DOHH2 (cell line): Measurements from ENCODE around the gene MKX.

Experiments used
- CTCF ChIP-seq: fragments of 200-600 bp; sonication (generic); IDR thresholded peaks from one replicate; pipeline ENCODE4 v1.5.1; 2014; ENCODE audit warnings: antibody characterized with exemption, mild to moderate bottlenecking, low read depth, low read length; ENCODE audit not compliant: poor library complexity, severe bottlenecking
- EZH2phosphoT487 ChIP-seq: fragments of 200-600 bp; sonication (generic); IDR thresholded peaks from 2 replicates; pipeline ENCODE4 v1.6.1; 2017; ENCODE audit warnings: borderline replicate concordance, mild to moderate bottlenecking, antibody characterized with exemption, low read length, moderate library complexity, mixed read lengths

GRCh38 chr10:27720529-27720928 is 25.1 kb downstream of the MKX start:
- TF ChIP-seq CTCF (no peak), EZH2phosphoT487 (no peak)
